ENCODE measurements around the gene LILRB3.
"Not testable (repeated sequence)": the region's sequence is repeated elsewhere in the genome, so short reads cannot be mapped to it uniquely, and the experiment has no call there.

The LILRB3 gene

GRCh38 chr19:54189145-54189734, 33.6 kb downstream of the LILRB3 start, which contains the start of gene MBOAT7:
MBOAT7 (minus strand) TSS chr19:54189580; CDS start chr19:54188508, 1,072 bp downstream.
- no peak for DNase-seq

DNA sequence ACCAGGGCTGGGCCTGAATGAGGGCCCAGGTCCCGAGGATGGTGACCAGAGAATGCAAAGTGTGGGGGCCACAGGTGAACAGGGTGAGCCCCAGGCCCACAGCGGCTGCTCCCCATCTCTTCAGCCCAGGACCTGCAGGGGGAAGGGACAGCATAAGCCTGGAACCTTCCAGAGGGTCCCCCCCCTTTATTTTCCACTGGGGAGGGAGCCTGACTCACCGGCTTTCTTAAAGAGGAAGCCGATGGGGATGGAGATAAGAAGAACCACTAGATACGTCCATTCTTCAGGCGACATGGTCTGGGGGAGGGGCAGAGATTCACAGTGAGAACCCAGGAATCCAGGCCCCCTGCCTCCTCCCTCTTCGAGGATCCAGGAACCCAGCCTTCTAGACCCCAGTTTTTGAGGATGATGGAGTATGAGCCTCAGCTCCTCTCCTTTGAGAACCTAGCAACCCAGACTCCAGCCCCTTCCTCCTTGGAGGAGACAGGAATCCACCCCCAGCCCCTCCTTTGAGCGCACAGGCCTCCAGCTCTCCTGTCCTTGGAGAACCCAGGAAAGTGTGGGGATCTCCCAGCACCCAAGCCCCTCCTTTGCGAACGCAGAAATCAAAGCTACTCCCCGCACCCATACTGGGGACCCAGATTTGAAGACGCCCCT, 34.5 kb downstream of the LILRB3 start:
- DNase-seq = no peak

DNA sequence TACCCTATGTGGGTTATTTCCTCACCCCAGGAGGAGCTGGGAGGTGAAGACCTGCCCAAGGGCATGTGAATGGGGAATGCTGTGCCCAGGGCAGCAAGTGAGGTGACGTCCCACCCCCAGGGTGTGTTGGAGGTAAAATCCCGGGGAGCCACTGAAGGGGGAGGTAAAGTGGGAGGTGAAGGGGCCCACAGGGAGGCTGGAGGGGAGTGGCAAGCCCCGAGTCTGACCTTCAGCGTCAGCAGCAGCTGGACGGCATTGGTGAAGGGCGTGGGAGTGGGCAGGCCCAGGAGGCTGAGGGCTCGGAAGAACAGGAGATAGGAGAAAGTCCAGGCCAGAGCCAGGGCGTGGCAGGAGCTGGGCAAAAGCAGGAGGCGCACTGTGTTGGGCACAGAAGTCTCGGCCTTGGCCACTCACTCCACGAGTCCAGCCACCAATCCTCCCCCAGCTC, 35.8 kb downstream of the LILRB3 start:
- no peak for DNase-seq

DNA sequence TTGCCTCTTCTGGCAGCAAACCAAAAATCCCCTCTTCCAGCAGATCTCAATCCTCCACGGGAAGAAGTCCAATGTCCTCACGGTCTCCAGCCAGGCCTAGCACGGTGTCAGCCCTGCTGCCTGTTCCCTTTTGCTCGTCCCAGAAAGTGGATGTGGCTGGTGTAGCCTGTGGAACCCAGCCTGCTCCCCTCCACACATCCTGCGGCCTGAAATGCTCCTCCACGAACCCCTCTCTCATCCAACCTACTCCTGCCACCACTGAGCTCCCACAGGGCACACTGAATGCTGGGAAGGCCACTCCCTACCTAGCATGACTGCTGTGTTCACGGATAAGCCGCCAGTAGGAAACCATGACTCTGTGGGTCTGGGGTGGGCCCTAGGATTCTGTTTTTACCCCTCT, 36.5 kb downstream of the LILRB3 start:
- DNase-seq = no peak

DNA sequence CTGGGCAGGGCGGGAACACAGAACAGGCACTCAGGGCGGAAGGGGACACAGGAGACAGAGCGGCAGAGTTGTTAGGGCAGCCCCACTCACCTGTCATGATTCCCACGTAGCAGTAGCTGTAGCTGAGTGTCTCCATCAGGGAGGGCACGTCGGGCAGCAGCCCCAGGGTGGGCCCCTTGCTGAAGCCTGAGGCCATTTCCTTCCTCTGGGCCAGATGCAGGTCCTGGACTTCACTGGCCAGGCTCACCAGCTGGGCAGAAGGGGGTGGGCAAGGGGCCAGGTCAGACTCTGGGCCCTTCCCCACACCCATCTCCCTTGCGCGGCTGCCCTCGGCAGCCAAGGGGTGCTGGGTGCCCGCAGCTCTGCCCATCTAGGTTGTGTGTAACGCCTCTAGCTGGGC, 39.4 kb downstream of the LILRB3 start:
- DNase-seq = no peak

DNA sequence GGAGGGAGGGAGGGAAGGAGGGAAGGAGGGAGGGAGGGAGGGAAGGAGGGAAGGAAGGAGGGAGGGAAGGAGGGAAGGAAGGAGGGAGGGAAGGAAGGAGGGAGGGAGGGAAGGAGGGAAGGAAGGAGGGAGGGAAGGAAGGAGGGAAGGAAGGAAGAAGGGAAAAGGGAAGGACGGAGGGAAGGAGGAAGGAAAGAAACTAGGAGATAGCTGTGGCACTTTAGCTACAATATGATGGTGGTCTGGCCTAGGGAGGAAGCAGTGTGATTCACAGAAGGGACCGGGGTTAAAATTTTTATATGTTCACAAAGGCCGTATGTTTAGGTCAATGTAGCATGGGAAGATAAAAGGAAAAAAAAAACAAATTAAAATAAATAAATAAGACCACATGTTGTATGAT, 40.9 kb downstream of the LILRB3 start:
- DNase-seq = not testable (repeated sequence)

DNA sequence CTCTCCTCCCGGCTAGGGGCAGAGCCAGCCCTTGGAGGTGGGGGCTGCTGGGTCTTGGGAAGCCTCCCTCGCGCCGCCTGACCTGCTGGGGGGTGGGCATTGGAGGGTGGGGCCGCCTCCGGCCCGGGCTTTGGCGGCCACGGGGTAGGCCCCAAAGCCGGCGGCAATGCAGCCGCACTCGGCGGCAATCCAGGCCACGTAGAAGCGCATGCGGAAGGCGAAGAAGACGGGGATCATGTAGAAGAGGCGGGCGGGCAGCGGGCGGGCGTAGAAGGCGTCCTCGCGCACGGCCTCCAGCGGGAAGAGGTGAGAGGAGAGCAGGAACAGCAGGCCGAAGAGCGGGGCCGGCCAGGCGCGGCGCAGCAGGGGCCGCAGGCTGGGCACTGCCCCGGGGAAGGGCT, 42.1 kb downstream of the LILRB3 start:
- no peak for DNase-seq

DNA sequence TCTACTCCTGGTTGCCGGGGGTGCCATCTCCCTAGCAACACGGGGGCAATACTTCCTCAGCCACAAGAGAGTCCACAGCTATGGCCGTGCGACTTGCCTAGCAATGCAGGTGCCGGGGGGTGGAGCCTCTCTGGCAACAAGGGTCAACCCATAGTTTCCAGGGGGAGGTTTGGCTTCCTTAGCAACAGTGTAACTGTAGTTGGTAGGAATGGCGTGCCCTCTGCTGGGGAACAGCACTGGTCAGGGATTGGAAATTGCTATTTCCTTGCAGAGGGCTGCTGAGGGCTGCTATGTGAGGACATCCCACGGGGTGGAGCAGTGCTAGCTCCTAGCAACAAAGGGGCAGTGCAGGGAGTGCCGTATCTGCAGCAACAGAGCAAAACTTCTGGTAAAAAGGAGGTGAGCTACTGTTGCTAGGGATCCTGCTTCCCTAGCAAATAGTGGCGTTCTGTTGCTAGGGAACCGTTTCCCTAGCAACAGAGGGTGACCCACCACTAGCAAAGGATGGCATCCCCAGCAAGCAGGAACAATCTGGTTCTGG, 42.8 kb downstream of the LILRB3 start:
- DNase-seq = no peak

DNA sequence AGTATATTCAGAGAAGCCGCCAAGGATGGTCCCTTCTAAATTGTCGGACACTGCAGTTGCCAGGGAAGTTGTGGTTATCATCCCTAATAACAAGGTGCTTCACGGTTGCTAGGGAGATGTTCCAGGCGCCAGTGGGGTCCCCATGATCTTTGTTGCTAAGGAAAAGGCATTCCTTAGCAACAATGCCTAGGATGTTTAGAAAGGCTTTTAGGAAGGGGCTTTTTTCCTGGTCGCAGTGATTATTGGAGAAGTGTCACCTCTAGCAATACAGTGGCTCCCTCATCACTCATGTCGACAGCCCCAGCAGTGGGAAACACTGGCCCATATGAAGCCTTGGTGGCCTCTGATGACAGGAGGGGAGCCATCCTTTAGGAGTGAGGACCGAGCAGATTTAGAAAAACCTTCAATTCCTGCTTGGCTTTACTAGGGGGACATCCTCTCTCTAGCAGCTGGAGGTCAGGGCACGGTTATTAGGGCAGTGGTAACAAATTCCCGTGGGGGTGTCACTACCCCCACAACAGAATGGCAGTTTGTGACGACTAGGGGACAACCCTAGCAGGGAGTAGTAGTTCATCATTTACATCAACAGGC, 43.5 kb downstream of the LILRB3 start:
- DNase-seq = no peak

DNA sequence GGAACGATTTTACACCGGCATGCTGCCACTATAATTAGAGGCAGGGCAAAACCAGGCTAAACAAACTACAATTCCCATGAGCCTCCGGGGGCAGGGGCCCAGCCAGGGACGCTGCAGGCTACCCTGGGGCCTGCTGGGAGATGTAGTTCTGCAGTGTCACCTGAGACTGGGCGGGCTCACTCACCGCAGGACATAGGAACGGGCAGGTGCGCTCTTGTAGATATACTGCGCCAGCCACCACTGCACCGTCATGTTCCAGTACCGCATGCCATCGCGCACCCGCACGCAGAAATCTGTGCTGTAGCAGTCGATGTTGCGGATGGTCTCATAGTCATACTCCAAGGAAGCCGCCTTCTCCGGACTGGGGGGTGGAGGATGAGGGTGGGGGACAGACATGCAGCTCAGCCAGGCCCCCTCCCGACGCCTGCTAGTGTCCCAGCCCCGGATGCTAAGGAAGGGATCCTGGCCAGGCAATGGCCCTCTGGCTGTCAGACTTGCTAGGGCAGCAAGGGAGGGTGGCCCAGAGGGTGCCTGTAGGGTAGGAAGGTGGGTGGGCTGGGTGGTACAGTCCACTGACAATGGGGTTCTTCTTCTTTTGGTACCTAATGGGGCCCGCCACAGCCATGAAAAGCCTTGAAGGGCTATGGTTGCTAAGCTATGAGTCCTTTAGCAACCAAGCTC, 44.1 kb downstream of the LILRB3 start:
- peak; percentile 37 for DNase-seq

DNA sequence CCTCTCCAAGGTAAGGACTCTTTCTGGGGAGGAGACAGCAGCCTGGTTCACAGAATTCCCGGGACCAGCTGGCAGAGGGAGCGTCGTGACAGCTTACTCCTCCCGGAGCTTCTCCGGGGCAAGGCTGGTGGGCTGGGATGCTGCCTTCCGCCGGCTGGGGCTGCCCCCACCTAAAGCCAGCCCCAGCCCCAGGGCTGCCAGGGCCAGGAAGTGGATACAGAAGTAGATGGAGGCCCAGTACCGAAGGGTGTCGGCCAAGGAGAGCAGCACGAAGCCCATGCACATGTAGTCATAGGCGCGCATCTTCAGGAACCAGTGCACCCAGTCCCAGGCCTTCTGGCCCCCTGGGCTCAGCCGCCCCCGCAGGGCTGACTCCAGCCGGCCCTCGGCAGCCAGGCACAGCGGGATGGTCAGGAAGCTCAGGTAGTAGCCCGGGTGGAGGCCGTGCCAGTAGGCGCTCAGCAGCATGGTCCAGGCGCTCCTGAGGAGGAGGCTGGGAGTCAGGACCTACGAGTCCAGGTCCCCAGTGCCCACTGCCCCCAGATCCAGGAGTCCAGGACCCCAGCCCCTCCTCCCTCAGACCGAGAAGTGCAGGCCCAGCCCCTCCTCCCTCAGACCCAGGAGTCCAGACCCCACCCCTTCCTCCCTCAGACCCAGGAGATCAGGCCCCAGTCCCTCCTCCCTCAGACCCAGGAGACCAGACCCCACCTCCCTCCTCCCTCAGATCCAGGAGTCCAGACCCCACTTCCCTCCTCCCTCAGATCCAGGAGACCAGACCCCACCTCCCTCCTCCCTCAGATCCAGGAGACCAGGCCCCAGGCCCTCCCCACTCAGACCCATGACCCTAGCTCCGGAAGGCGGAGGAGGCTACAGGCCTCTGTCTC, 48.6 kb downstream of the LILRB3 start:
- no peak for DNase-seq

- DNase-seq = no peak
Observed at GRCh38 chr19:54173359-54173699, 49.5 kb downstream of the LILRB3 start.

DNA sequence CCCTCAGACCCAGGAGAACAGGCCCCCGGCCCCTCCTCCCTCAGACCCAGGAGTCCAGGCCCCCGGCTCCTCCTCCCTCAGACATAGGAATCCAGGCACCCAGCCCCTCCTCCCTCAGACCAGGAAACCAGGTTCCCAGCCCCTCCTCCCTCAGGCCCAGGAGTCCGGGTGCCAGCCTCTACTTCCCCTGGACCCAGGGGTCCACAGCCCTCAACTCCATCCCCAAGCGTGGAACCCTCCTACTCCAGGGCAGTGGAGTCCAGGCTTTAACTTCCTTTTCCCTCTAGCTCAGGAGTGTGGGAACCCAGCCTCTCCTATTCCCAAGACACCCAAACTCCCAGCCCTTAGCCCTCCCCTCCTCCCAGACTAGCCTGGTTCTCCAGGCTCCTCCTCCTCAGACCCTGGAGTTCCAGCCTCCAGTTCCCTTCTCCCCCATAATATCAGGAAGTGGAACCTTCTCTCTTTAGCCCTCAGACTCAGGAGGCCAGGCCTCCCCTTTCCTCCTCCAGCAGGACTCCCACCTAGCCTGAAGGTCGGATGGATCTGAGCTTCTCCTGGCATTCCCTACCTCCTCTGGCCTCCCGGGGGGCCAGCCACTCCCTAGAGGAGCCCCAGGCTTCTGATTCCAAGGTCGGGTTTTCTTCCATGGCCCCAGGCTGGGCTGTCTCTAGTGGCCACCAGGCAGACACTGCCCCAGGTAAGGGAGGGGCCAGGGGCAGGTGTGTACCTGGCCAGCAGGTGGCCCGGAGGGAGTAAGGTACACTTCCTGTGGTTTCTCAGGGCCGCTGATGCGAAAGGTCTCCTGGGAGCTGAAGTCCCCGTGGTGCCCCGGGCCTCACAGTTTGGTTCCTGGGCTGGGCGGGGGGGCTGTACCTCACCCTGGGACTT, 50.1 kb downstream of the LILRB3 start, which contains the start of gene TMC4:
Gene TMC4, minus strand, starts transcription at position 690 of the 888 bp plus-strand sequence. Its CDS starts 43 bp downstream, at position 647.
- no peak for DNase-seq

DNA sequence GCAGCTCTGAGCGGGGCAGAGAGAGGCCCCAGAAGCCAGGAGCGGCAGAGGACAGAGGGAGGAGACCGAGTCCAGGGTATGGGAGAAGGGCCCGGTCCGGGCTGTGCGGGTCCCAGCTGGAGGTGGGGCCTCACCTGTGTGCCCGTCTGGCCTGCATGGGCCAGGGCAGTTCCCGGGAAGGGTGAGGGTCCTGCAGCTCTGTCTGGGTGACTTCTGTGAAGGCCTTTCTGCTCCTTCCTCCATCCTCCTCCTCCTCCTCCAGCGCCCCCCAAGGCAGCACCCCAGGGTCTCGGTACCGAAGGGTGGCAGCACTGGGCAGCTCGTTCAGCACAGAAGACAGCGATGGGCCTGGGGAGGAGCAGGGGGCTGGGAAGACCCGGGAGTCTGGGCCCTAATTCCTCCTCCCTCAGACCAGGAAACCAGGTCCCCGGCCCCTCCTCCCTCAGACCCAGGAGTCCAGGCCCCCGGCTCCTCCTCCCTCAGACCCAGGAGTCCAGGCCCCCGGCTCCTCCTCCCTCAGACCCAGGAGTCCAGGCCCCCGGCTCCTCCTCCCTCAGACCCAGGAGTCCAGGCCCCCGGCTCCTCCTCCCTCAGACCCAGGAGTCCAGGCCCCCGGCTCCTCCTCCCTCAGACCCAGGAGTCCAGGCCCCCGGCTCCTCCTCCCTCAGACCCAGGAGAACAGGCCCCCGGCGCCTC, 50.9 kb downstream of the LILRB3 start:
- not testable (repeated sequence) for DNase-seq

DNA sequence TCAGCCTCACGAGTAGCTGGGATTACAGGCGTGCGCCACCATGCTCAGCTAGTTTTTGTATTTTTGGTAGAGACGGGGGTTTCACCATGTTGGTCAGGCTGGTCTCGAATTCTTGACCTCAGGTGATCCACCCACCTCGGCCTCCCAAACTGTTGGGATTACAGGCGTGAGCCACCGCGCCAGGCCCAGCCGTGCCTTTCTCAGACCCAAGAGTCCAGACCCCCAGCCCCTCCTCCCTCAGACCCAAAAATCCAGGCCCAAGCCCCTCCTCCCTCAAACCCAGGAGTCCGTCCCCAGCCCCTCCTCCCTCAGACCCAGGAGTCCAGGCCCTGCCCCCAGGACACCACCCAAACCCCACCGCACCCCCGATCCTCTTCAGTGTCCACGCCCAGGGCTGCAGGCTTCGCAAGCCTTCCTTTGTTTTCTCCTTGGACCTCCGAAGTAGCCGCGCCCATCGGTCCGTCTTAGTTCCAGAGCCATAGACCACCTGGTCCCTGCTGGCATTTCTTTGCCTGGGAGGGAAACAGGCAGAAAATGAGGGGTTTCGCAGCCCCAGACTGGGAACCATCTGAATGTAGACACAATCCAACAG, 53.6 kb downstream of the LILRB3 start:
- DNase-seq = no peak

GRCh38 chr19:54168174-54168917, 54.5 kb downstream of the LILRB3 start:
- DNase-seq = peak; percentile 75

Data from central memory CD4-positive, alpha-beta T cell (primary cell).